ENCODE results near the gene MCFD2. TPM values are rescaled to one million over a fixed set of nuclear protein-coding genes. Genes with fewer than 3 reads are reported as not detected.

MCFD2 gene
- total RNA-seq, 1 donor from 2014 or later = 48.9 TPM

DNA sequence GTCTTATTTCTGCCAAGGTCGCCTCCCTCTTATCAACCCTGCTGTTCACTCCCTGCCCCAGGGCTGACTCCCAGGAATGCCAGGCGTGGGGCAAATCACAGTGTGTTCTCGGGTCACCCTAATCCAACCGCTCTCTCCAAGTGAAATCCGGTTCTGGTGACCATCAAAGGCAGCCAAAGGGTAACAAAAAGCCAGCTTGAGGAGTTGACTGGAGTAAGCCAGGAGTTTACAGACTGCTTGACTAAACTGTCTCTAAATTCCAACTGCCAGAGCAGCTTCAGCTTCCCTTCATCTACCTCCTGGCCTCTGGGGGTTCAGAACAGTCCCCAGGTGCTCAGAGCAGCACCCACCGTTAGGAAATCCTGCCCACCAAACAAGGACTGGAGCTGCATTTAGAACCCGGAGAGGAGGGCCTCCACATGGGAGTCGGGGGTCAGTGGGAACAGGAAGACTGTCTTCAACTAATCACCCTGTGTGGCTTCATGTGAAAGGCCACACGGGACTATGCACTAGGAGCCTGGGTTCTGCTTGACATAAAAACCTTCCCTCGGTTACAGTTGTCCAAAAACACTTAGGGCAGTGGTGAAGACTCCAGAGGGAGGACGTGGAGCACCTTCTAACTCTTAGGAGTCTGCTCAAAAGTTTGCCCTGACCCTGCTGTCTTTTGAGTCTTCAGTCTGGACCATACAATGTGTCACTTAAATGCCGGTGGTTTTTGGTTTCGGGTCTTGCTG is 24.2 kb upstream of the MCFD2 start:
- intact Hi-C loops (cut with micrococcal nuclease) = no loop called here

DNA sequence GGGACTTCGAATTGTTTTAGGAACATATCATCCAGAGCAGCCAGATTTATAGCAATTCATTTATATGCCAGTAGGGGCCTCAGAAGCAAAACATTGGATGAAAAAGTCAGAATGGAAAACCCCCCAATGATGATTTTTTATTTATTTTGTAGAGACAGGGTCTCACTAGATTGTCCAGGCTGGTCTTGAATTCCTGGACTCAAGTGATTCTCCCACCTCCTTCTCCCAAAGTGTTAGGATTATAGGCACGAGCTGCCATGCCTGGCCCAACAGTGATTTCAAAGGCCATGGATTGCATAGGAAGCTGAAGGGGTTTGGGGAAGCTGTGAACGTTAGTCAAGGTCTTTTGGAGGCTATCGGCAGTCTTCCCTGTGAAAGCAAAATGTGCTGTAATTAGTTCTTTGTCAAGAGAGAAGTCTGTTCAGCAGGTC is 21.9 kb upstream of the MCFD2 start:
- intact Hi-C loops (cut with micrococcal nuclease) = loop anchor here (1.0 kb wide), 1 partner anchor 21 kb away; no protein-coding TSS in a partner anchor

DNA sequence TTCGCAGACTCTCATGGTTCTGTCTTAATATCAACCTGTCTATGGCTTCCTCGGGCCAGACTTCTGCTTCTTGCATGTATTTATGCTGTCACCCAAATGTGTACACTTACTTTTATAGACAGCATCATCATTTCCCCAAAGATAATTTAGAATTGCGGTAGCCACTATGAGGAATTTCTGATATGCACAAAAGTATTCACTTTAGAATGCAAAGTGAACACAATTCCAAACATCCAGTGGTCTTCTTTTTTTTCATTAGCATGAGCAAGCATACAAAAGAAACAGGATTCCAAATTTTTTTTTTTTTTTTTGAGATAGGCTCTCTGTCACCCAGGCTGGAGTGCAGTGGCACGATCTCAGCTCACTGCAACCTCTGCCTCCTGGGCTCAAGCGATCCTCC is 21.0 kb upstream of the MCFD2 start:
- intact Hi-C loops (cut with micrococcal nuclease) = no loop called here

GRCh38 chr2:46935071-46935470 is 19.5 kb upstream of the MCFD2 start:
- intact Hi-C loops (cut with micrococcal nuclease) = no loop called here

GRCh38 chr2:46929612-46930011 is 14.0 kb upstream of the MCFD2 start:
- intact Hi-C loops (cut with micrococcal nuclease) = no loop called here

GRCh38 chr2:46926863-46927262 is 11.3 kb upstream of the MCFD2 start:
- intact Hi-C loops (cut with micrococcal nuclease) = no loop called here

DNA sequence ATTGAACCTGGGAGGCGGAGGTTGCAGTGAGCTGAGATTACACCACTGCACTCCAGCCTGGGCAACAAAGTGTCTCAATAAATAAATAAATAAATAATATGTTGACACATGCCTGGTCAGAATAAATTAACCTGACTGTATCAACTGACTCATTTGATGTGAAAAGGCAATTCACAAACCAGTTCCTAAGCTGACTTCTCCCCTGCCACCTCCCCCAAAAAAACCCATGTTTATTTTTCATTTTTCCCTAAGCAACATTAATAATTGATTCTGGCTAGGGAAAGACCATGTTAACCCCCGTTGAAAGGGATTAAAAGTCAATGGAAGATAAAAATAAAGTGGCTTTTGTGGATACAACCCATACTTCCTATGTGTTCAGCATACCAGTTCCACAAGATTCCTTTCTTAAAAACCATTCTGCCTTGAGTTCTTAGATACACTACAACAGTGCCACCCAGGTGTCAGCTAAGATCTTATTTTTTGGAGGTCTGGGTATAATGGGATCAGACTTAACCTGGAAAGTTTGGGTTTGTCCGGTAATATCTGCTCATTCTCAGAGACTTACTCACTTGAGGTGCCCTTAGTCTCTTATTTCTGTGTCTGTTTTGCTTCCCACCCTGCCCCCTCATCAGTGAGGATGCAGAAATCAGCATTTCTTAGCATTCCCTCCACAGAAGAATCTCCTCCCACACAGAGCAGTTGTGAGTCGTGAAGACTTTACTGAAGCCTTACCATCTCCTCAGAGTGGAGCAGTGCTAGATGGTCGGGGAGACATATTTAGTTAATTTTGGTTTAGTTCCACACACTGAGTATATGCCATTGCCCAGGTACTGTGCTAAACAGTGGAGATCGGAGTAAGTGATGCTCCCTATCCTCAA is 10.1 kb upstream of the MCFD2 start:
- intact Hi-C loops (cut with micrococcal nuclease) = no loop called here

DNA sequence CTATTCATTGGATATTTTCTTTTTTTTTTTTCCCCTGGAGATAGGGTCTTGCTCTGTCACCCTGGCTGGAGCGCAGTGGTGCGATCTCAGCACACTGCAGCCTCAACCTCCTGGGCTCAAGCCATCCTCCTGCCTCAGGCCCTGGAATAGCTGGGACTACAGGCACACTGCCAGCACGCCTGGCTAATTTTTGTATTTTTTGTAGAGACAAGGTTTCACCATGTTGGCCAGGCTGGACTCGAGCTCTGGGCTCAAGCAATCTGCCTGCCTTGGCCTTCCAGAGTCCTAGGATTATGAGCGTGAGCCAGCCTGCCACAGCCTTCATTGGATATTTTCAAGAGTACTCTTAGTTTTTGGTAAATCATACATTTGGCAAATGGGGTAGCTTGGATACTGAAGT is 9.0 kb upstream of the MCFD2 start:
- intact Hi-C loops (cut with micrococcal nuclease) = no loop called here

- intact Hi-C loops (cut with micrococcal nuclease) = no loop called here
These were observed 8.4 kb upstream of the MCFD2 start for GRCh38 chr2:46924038-46924437.

- intact Hi-C loops (cut with micrococcal nuclease) = no loop called here
These were observed 7.5 kb upstream of the MCFD2 start for GRCh38 chr2:46923041-46923528.

- intact Hi-C loops (cut with micrococcal nuclease) = no loop called here
These were observed 7.0 kb upstream of the MCFD2 start for GRCh38 chr2:46922606-46923005.

- intact Hi-C loops (cut with micrococcal nuclease) = no loop called here
These were observed 6.3 kb upstream of the MCFD2 start for GRCh38 chr2:46921676-46922448.

- intact Hi-C loops (cut with micrococcal nuclease) = loop anchor here (2.0 kb wide), 3 partner anchors 355 to 865 kb away; partner anchors contain the start of genes MSH2 and MSH6
These were observed 2.0 kb upstream of the MCFD2 start for GRCh38 chr2:46917628-46918027.

DNA sequence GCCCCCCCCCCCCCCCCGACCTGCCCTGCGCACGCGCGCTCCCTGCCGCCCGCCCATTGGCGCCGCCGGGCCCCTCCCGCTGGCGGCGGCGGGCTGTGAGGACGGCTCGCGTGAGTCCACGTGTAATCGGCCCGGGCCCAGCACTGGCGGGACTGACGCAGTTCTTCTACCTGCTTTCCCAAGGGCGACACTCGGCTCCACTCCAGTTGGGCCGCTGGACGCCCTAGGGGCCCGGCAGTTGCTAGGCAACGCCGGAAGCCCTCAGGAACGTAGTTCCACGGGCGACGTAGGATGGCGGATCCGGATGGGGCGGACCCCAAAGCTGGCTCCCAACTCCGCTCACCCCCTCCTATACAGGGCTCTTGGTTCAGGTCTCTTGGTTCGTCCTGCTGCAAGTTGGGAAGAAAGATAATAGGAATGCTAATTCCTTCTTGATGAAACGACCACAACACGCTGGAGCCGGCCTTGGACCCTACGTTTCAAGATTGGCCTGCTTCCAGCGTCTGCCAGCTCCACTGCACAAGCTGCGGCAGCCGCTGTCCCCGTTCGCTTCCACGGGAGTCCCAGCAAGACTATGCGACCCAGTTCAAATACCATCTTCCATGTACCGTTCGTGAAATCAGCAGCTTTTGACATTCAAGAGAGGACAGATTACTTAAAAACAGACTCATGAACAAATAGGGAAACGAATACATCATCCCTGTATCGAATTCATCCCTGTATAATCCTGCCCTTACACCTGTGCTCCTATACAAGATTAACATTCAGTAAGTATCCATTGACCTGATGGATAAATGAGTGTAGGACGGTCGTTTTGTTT is 415 bp upstream of the MCFD2 start:
- intact Hi-C loops (cut with micrococcal nuclease) = loop anchor here (1.0 to 2.0 kb wide), 7 partner anchors 21 to 867 kb away; partner anchors contain the start of genes MSH2 and MSH6

GRCh38 chr2:46914578-46915230 is 902 bp downstream of the MCFD2 start:
- intact Hi-C loops (cut with micrococcal nuclease) = no loop called here

- intact Hi-C loops (cut with micrococcal nuclease) = no loop called here
These were observed 1.9 kb downstream of the MCFD2 start for GRCh38 chr2:46913471-46914381.

DNA sequence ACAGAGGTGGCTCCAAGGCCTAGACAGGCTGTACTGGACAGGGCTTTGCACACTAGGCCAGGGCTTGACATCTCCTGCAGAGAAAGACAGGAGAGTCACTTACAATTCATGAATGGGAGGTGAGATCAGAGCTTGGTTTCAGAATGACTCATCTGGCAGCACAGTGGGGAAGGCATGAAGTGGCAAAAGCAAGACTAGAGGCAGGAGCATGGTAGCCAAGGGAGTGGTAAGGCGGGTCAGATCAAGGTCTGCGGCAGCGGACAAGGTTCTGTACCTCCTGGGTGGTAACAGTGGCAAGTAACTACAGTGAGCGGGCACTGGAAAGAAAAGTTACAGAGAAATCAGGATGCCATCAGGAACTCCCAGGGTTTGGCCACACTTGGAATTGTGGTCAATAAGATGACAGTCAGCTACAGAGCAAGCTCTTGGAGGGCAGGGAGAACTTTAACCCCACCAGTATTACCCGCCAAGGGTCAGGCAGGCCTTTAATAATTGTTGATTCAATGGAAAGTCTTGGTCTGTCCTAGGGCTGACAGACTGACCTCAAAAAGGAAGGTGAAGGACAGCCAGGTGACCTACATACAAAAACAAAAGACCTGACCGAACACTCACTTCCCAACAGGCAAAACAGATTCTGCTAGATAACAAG is 5.7 kb downstream of the MCFD2 start:
- intact Hi-C loops (cut with micrococcal nuclease) = no loop called here

GRCh38 chr2:46909150-46909549 is 6.5 kb downstream of the MCFD2 start:
- intact Hi-C loops (cut with micrococcal nuclease) = no loop called here
